HG02588 (cell line): ENCODE results near the gene FIGNL2.
"Not testable (repeated sequence)": the region's sequence is repeated elsewhere in the genome, so short reads cannot be mapped to it uniquely, and the experiment has no call there.

ENCODE experiments used
- ATAC-seq: cut with Tn5 transposase; IDR thresholded peaks from one replicate; pipeline ENCODE4 v1.9.1; 2021; ENCODE audit warnings: mild to moderate bottlenecking, moderate library complexity; ENCODE audit not compliant: unreplicated experiment

FIGNL2 gene

DNA sequence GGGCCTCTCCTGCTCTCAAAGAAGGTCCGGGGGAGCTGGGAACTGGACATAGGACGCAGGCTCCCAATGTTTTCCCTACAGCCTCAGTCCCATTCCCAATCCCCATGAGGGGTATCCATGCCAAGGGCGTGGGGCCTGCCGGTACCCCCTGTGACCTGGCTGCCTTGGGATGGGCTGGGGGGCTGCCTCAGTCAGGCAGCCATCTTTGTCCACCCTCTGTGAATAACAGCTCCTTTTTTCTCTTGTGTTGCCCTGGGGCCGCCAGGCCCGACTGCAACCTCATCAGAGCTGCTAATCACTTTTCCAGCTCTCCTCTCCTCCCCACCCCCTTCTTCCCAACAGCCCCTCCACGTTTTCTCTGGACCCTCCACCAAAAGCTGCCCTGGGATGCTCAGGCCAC is 11.2 kb downstream of the FIGNL2 start:
- no peak for ATAC-seq

DNA sequence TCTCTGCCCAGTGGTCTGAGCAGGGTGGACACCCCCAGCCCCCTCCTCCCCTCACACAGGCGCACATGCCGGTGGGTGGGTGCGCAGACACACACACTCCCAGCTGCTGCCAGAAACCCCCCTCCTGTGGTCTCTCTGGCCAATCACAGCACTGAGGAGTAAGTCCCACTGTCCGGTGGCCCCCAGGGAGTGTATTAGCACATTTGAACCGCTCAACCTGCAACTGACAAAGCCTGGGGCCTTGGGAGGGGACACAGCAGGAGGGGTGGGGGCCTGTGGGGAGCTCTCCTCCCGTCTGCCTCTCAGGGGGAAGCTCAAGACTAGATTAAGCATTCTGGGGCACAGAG is 11.7 kb downstream of the FIGNL2 start:
- no peak for ATAC-seq

DNA sequence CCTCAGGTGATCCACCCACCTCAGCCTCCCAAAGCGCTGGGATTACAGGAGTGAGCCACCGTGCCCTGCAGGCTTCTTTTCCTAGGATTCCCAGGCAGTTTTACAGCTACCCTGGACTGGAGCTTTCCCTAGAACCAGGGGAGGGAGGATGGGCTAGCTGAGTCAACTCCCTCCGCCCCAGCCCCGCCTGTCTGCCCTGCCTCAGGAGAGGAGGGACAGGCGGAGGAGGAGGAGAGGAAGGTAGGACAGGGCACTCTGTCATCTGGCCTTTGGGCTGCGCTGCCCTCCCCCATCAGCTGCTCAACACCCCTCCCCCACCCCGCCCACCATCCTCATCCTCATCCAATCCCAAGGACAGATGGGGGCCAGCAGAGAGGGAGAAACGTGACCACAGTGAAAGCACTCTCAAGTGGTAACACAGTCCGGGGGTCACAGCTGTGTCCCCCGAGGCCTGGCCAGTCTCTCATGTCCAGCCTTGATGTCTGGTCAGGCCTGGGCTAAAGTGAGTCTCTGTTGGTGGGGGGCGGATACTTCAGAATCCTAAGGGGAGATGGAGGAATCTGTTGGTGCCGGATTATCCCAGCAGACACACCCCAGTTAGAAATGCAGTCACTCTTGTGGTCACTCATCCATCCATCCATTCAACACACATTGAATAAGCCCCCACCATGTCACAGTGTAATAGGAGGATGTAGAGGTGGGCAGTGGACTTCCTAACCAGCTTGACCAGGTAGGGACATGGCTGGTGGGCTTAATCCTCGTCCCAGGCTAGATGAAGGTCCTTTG is 12.3 kb downstream of the FIGNL2 start:
- no peak for ATAC-seq

DNA sequence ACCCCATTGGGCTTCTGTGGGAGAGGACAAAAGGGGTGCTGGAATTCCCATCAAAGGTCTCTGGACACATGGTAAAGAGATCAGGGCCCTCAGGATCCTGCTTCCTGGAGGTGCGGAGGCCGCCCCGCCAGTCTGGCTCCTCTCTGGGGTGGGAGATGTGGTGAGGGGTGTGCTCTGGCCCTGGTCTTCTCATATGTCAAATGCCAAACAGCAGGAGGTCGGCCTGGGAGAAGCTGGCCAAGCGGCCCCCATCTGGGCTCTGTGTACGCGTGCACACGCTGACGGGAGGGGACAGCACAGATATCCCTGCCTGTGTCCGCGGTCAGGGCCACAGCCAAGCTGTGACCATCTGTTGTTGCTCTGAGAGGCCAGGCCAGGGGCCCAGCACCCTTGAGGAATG is 14.1 kb downstream of the FIGNL2 start:
- ATAC-seq: no peak

DNA sequence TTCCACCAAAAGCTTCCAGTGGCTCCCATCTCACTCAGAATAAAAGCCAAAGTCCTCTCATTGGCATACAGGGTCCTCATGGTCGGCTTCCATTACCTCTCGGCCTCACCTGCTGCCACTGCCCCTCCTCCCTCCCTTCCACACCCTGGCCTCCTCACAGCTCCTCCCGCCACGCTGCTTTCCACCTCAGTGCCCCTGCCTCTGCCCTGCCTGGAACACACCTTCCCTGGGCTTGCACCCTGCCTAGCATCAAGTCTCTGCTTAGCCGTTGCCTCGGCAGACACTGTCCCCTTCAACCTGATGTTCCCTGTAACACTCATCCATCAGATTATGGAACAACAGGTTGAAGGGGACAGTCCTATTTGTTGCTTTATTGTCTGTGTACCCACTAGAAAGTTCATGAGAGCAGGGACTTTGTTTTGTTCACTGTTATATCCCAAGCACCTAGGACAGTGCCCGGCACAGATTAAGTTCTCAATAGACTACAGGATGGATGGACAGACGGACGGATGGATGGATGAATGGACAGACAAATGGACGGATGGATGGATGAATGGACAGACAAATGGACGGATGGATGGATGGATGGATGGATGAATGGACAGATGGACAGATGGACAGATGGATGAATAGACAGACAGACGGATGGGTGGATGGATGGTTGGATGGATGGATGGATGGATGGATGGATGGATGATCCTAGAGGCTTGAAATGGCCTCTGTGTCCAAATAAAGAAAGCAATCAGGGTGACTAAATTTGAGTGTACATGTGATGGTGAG is 14.9 kb downstream of the FIGNL2 start:
- ATAC-seq: no peak

DNA sequence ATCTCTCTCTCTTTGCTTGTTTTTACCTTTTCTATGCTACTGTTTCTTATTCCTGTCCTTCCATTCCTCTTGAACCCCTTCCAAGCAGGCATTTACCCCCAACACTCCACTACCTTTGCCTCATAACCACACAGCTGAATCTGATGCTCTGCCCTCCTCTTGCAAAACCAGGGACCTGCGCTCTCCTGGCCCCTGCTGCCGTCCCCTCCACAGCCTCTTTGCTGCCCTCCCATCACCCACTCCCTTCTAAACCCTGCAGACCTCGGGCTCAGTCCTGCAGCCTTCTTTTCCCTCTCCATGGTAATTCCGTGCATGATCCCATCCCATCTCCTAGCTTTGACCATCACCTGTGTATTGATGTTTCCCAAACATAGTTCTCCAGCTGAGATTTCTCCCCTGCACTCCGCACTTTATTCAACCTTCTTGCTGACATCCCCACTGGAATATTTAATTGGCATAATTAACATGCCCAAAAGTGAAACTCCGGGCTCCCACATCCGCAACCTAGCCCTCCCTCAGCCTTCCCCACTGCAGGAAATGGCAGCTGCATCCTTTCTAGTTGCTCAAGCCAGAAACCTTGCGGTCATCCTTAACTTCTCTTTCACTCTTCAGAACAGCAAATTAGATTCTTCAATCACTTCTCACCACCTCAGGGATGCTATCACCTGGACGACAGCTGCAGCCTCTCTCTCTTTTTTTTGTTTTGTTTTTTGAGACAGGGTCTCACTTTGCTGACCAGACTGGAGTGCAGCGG is 16.0 kb downstream of the FIGNL2 start:
- no peak for ATAC-seq

DNA sequence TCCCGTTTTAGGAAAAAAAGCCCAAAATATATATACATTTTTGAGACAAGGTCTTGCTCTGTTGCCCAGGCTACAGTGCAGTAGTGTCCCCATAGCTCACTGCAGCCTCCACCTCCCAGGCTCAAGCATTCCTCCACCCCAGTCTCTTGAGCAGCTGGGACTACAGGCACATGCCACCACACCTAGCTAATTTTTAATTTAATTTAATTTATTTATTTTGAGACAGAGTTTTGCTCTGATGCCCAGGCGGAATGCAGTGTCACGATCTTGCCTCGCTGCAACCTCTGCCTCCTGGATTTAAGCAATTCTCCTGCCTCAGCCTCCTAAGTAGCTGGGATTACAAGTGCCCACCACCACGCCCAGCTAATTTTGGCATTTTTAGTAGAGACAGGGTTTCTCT is 16.7 kb downstream of the FIGNL2 start:
- ATAC-seq: not testable (repeated sequence)

DNA sequence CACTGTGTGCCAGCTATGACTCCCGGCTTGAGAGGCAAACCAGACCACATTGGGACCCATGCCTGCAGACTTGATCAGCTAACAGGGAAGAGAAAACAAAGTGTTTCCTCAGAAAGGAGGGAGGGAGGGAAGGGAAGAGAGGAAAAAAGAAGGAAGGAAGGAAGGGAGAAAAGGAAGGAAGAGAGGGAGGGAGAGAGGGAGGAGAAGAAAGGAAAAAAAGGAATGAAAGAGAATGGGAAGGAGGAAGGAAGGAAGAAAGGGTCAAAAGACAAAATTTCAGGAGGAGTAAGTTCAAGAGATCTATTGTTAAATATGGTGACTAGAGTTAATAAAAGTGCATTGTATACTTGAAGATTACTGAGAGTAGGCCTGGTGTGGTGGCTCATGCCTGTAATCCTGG is 18.9 kb downstream of the FIGNL2 start:
- no peak for ATAC-seq

DNA sequence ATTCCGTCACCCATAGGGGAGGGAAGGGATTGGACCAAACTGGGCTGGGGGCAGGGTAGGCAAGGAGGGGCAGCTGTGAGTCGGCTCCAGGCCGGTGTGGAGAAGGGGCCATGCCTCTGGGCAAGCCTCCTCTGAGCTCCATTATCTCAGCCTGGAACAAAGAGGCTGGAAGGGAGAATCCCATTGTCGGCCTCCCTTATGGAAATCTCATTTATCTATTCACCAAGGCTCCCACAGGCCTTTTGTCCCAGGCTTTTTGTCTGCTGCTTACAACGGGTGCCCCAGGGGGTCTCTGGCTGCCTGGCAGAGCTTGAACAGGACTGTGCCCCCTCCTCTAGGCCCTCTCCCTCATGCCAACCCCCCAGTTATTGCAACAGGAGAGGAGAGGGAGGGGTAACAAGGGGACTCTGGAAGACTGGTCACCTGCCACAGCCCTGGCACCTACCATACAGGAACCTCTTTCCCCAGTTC is 19.5 kb downstream of the FIGNL2 start:
- no peak for ATAC-seq

DNA sequence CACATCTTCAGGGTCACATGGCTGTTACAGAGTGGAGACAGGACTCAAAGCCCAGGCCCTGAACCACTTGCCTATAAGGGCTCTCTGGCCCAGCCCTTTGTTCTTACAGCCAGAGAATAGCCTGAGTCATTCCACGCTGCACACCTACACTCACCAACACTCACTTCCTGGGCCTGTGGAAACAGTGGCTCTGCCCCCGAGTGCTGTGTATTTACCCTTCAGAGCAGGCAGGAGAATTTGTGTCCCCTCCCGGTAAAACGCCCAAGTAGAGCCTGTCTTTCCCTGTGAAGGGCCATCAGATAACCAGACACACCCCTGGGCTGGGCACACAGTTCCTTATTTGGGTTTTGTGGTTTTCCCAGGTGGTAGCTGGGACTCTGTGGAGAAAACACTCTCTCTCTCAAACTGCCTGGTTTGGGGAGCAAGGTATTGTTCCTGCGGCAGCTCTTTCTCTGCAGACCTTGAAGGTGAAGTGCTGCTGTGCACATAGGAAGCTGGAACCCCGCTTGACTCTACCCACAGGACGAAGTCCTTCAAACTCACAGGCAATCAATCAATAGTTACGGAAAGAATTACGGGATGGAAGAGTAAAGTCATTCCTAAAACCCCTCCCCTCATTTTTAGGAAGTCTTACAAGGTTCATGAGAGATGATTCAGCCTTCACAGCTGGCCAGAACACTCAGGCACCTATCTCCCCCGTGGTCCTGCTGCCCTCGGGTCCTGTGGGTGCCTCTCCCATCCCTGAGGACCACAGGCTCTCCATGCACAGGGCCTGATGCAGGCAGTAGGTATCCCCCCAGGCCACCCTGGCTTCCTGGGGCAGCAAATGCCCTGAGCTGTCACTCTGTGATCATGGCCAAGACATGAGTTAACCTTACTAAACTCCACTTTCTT is 20.3 kb downstream of the FIGNL2 start:
- no peak for ATAC-seq

DNA sequence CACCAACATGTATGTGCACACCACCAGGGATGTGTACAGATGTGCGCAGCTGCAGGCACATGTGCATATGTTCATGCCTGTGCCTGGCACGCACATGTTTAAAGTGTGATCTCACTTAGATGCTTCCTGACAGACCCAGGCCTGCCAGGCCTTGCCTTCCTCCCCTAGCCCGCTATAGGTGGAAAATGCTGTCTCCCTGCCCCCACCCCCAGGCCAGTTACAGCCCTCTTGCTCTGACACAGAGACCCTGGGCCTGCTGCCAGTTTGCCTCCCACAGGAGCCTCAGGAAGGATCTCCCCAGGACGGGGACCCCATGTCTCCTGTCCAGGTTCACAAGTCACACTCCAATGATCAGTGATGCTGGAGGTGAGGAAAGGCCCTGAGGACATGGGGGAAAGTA is 21.6 kb downstream of the FIGNL2 start:
- no peak for ATAC-seq

DNA sequence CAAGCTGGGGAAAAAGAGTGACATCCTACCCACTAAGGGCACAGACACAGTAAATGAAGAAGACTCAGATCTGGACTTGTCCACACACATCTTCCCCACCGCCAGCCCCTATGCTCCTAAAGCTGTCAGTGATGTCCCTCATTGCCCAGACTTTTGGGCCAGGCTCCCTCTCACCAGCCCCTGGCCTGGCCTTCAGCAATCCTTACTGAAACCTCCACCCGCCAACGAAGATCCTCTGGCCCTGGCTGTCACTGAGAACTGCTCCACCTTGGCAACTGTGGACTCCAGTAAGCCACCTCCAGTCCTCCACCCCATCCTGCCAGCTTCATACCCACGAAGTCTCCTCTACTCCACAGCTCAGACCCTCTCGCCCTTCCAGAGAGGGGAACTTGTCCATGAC is 23.3 kb downstream of the FIGNL2 start:
- no peak for ATAC-seq

DNA sequence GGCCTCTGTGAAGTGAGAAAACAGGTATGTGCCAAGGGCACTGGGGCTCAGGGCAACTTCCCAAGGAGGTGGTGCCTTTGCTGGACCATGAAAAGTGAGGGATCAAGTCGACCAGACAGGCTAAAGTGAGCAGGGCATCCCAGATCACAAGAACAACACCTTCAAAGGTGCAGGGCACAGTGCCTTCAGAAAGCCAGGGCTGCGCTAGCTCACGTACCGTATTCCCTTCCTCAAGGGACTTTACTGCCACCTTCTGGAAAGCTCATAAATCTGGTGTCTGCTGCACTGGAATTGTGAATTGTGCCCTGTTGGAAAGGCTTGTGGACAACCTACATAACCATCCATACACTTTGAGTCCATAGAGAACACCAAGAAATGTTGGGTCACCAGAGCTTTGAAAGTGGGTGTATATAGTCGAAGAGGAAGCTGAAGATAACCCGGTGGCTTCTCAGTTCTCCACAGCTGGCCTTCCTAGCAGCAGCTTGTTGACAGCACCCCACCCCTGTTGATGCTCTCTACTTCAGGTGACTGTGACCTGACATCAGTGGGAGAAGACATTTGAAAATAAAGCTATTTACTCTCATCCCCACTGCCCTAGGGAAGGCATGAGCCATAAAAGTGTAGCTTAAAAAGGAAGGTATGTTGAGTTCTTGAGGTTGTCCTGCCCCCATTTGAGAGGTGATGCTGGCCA is 24.5 kb downstream of the FIGNL2 start:
- ATAC-seq: no peak

DNA sequence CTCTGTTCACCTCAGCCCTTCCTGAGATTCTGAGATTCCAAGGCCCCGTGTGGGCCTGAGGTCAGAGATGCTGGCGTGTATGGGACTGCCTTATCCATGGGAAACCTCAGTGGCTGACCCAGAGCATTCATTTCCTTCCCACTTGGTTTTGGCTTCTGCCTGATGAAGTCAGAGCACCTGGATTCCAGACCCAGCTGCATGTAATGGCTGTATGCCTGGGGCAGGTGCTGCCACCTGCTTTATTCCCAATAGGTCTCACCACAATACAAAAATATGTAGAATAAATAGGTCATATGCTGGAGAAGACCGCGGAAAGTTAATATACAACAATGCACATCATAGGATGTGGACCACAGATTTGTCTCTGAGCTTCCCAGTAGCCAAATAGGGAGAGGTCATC is 25.6 kb downstream of the FIGNL2 start:
- no peak for ATAC-seq

DNA sequence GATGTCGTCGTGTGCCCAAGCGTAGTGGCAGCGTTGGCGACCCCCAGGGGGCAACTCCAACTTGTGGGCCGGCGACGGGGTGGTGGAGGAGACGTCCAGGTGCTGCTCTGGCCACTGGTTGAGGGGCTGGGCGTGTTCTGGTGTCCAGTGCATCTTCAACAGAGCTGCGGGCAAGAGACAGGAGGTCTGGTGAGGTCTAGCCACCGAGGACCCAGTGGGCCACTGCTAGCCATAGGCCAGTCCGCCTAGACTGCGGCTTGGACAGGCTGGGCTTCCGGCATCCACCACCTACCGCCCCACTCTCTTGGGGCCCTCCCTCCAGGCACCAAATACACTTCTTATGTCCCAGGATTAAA is 26.3 kb downstream of the FIGNL2 start:
- no peak for ATAC-seq

DNA sequence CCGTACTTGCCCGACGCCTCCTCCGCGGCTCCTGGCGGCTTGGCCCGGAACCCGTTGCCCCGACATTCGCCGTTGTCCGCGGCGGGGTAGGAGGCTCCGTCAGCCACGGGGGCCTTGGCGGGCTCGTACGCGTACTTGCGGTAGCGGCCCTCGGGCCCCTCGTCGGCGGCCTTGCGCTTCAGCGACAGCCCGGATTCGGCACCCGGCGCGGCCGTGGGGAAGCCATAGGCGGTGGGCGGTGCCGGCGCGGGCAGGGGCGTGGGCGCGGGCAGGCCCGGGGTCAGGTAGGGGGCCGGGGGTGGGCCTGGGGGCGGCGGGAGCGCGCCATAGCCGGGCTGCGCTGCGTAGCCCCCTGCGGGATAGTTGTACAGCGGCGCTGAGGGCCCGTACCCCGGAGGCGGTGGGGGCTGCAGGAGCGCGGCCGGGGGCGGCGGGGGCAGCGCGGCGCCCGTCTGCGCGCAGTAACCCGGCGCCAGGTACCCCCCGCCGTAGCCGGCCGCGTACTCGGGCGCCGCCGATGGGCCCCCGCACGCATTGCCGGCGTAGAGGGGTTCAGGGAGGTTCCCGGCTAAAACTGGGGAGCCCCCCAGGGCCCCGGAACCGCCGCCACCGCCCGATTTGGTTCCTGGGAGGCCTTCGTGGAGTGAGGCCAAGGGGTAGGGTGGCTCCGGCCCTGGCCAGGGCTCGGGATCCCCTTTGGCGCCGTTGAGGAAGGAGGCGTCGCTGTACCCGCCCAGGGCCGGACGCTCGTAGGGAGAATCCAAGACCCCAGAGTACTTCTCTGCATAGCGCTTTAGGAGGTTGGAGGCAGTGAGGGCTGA is 26.9 kb downstream of the FIGNL2 start:
- no peak for ATAC-seq

DNA sequence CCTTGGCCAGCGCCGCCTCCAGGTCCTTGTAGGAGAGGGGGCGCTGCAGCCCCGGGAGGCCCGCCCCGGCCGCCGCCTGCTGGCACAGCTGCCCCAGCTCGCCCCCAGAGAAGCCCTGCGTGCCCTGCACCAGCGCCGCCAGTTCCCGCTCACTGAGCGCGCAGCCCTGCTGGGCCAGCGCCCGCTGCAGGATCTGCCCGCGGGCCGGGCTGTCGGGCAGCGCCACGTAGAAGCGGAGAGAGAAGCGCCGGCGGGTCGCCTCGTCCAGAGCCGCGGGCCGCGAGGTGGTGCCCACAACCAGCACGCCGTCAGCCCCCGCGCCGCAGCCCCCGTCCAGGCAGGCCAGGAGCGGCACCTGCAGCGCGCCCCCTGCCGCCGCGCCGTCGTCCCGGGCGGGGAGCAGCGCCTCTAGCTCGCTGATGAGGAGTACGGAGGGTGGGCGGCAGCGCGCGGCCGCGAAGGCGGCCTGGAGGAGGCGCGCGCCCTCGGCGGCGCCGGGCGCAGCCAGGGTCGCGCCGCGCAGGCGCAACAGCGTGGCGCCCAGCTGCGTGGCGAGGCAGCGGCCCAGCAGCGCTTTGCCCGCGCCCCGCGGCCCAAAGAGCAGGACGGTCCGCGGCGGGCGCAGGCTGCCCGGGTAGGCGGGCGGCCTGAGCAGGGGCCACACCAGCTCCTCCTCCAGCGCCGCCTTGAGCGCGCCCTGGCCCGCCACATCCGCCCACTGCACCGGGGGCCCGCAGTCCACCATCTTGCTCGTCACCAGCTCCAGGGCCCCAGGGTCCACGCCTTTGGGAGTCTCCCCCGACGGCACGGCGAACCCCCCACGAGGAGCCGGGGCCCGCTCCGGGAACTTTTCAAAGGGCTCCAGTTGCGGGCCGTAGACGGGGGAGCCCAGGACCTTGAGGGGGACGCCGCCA is 27.7 kb downstream of the FIGNL2 start:
- ATAC-seq: no peak
